Medulla oblongata (tissue), 1 donor: ENCODE results near the gene XPNPEP2.

Source experiments
- DNase-seq: peaks from one replicate; pipeline ENCODE4 v3.0.0-alpha.2; 2015; ENCODE audit errors: extremely low spot score

XPNPEP2 gene

DNA sequence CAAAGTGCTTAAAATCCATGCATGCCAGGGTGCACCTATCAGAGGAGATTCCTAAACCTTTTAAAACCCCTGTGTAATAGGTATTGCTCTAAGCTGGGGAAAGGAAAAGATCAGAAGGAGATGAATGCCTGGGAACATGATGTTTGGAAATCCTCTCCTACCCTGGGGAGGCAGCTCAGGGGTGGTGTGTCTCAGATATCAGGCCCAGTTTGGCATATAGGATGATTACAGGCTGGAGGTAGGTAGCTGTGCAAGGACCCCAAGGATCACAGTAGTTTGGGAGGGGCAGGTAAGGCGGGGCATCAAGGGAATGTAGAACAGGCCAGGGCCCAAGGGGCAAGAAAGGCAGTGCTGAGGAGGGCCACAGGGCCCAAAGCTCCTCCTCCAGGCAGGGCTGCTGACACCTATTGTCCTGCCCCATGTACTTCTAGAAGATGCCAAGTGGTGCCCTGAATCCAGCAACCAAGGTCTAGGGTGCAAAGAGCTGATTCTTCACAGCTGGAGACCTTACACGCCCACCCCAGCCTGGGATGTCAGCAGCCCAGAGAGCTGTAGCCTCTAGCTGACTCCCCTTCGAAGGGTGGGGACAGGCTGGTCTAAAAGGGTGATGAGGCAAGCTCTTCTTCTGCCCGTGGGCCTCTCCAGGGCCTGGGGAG, 58.6 kb downstream of the XPNPEP2 start:
- no peak for DNase-seq

DNA sequence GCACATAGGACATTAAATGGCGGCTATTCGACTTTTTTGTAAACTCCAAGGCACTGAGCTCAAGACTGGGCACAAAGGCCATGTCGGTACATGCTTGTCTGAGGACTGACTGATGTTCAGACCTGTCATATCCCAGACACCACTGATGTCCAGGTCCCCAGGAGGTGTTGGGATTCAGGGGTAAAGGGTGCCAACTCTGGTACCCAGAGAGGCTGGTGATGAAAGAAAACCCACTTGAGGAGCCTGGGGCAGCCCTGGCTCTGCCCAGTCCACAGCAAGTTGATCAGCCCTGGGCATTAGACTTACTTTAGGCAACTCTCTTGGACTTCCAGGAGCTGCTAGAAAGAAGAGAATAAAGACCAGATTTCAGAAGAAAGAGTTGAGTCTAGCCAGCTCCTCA, 59.7 kb downstream of the XPNPEP2 start:
- DNase-seq: no peak

GRCh38 chrX:129798888-129799287, 60.1 kb downstream of the XPNPEP2 start:
- no peak for DNase-seq

GRCh38 chrX:129800186-129800585, 61.4 kb downstream of the XPNPEP2 start:
- DNase-seq: no peak

GRCh38 chrX:129802863-129803262, 64.1 kb downstream of the XPNPEP2 start:
- no peak for DNase-seq

GRCh38 chrX:129804806-129805205, 66.0 kb downstream of the XPNPEP2 start:
- DNase-seq: no peak

DNA sequence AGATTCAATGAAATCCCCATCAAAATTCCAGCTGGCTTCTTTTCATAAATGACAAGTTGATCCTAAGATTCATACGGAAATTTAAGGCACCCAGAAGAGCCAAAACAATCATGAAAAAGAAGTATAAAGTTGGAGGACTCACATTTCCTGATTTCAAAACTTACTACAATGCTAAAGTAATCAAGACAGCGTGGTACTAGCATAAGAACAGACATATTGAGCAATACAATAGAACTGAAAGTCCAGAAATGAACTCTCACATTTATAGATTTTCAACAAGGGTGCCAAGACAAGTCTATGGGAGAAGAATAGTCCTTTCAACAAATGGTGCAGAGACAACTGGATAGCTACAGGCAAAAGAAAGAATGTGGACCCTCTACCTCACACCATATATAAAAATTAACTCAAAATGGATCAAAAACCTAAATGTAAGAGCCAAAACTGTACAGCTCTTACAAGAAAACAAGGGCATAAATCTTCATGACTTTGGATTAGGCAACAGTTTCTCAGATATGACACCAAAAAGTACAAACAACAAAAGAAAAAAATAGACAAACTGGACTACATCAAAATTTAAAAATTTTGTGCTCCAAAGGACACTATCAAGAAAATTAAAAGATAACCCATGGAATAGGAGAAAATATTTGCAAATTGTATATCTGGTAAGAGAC, 69.5 kb downstream of the XPNPEP2 start:
- DNase-seq: no peak

GRCh38 chrX:129808829-129809796, 70.3 kb downstream of the XPNPEP2 start:
- no peak for DNase-seq

DNA sequence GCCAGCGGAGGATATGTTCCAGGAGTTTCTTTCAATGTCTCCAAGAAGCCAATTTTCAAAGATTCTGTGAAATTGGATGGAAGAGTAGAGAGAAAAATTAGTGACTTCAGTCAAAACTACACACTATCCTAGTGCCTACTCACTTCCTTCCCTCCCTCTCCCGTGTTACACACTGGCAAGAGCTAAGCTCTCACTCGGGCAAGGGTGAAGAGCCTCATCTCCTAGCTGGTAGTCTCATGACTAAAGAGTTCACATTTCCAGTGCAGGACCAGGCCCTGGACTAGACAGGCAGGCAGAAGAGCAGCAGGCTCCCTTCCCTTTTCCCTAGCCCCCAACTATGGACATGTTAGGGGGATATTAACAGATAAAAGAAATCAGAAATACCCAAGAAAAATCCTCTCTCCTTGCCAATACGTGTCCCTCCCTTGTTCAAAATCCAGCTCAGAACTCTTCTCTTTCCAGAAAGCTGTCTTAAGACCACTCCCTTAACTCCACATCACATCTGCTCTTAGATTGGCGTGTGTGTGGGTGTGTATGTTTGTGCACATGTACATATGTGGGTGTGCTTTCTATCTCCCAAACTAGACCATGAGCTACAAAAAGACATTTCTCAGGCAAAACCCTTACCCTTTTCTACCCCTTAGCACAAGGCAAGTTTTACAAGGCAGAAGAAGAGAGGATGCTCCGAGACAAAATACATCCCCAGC, 75.0 kb downstream of the XPNPEP2 start:
- DNase-seq: no peak

GRCh38 chrX:129818123-129818522, 79.3 kb downstream of the XPNPEP2 start:
- DNase-seq: no peak
